Suprapubic skin (tissue), 4 donors: Measurements from ENCODE around the gene EIF4G3. TPM values are rescaled to one million over a fixed set of nuclear protein-coding genes. Genes with fewer than 3 reads are reported as not detected.
"Not testable (repeated sequence)": the region's sequence is repeated elsewhere in the genome, so short reads cannot be mapped to it uniquely, and the experiment has no call there.

Experiments
- DNase-seq, 2 donors: peaks; one replicate each; pipeline ENCODE4 v3.0.0-alpha.2; 2019; ENCODE audit warnings: low spot score in 2 of 2
- H3K27ac ChIP-seq: fragments of 200-600 bp; sonication (generic); one replicate; pipeline ENCODE4 v1.5.1; 2019
- H3K27me3 ChIP-seq: fragments of 200-600 bp; sonication (generic); one replicate; pipeline ENCODE4 v1.5.1; 2019
- H3K36me3 ChIP-seq: fragments of 200-600 bp; sonication (generic); one replicate; pipeline ENCODE4 v1.5.1; 2019
- H3K4me1 ChIP-seq: fragments of 200-600 bp; sonication (generic); one replicate; pipeline ENCODE4 v1.5.1; 2019
- H3K4me3 ChIP-seq: fragments of 200-600 bp; sonication (generic); one replicate; pipeline ENCODE4 v1.5.1; 2019; ENCODE audit warnings: mild to moderate bottlenecking
- H3K9me3 ChIP-seq: fragments of 200-600 bp; sonication (generic); one replicate; pipeline ENCODE4 v1.5.1; 2019
- EP300 ChIP-seq: sonication (generic); formaldehyde crosslinking; IDR thresholded peaks from one replicate; pipeline ENCODE4 v1.6.1; 2017; ENCODE audit warnings: antibody characterized with exemption
- POLR2A ChIP-seq, 2 donors: fragments of 450-650 bp; IDR thresholded peaks; one replicate each; pipeline ENCODE4 v1.6.1; 2017; ENCODE audit warnings: antibody characterized with exemption in 2 of 2, mild to moderate bottlenecking in 2 of 2, moderate library complexity in 2 of 2
- POLR2AphosphoS5 ChIP-seq, 3 donors: sonication (generic); formaldehyde crosslinking; IDR thresholded peaks; one replicate each; pipeline ENCODE4 v1.6.1; 2017; ENCODE audit warnings: antibody characterized with exemption in 3 of 3
- WGBS: methylation state at CpG from one replicate; pipeline ENCODE4 v1.1.5; 2018; 5-methylcytosine and 5-hydroxymethylcytosine counted together
- total RNA-seq, 4 donors: library from RNA; depleted of rRNA; stranded (reverse); fragments of >200 nt; gene quantifications; one replicate each; pipeline ENCODE4 v1.1.0, GENCODE V29; 2016
- TF ChIP-seq, protein P1 (sequence below), 2 donors: fragments of 200-600 bp in 1 of 2; fragments of 450-650 bp in 1 of 2; sonication (generic) in 1 of 2; IDR thresholded peaks; one replicate each; pipeline ENCODE4 v1.5.1; 2016 to 2019; ENCODE audit warnings: antibody characterized with exemption in 2 of 2, mild to moderate bottlenecking in 1 of 2, moderate library complexity in 1 of 2

Gene EIF4G3
- total RNA-seq, 4 donors from 2014 or later, result 32.9 to 40.6 (median 39.5) TPM

DNA sequence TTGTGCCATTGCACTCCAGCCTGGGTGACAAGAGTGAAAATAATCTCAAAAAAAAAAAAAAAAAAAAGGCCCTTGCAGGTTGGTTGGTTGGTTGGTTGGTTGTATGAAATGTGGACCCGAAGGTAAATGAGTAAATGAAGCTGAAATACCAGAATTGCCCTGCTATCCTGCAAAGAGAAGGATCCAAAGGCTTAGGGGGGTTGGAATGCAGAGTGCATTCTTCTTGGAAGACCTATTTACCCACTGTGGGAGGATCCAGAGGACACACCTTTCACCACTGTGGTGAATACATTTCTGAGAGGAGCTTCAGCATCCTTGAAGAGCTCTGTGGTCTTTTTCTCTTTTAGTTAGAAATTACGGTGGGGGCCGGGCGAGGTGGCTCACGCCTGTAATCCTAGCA is 28.7 kb upstream of the EIF4G3 start:
- no peaks in the 10 kb centered on the region for H3K27me3 ChIP-seq
- no peaks in the 10 kb centered on the region for H3K9me3 ChIP-seq
- H3K4me3 ChIP-seq, result no peak overlapping the region
- no peak overlapping the region for H3K27ac ChIP-seq
- H3K4me1 ChIP-seq, result no peaks in the 10 kb centered on the region
- no peaks in the 10 kb centered on the region for H3K36me3 ChIP-seq
- WGBS, result 92% methylated on average over 5 of the region's 5 CpGs
- no peak for DNase-seq
- TF ChIP-seq, protein P1, sequence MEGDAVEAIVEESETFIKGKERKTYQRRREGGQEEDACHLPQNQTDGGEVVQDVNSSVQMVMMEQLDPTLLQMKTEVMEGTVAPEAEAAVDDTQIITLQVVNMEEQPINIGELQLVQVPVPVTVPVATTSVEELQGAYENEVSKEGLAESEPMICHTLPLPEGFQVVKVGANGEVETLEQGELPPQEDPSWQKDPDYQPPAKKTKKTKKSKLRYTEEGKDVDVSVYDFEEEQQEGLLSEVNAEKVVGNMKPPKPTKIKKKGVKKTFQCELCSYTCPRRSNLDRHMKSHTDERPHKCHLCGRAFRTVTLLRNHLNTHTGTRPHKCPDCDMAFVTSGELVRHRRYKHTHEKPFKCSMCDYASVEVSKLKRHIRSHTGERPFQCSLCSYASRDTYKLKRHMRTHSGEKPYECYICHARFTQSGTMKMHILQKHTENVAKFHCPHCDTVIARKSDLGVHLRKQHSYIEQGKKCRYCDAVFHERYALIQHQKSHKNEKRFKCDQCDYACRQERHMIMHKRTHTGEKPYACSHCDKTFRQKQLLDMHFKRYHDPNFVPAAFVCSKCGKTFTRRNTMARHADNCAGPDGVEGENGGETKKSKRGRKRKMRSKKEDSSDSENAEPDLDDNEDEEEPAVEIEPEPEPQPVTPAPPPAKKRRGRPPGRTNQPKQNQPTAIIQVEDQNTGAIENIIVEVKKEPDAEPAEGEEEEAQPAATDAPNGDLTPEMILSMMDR (IDR thresholded peaks at IDR 0.05), result no peak
- TF ChIP-seq EP300 (no peak), POLR2AphosphoS5 (IDR thresholded peaks at IDR 0.05) (no peak), POLR2A (IDR thresholded peaks at IDR 0.05) (no peak)

DNA sequence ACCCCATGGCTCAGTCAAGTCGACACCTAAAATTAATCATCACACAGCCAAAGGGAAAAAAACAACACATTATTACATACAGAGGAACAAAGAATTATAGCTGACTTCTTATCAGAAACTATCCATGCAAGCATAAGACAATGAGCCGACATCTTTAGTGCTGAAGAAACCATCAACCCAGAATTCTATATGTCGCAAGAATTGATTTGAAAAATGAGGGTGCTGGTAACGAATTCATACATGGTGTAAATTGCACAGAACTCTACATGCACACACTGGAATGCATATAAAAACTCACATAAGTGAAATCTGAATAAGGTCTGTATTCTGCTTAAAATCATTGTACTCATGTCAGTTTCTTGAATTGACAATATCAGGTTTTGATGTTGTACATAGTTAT is 25.0 kb upstream of the EIF4G3 start:
- TF ChIP-seq EP300 (no peak), POLR2A (IDR thresholded peaks at IDR 0.05) (no peak), POLR2AphosphoS5 (IDR thresholded peaks at IDR 0.05) (no peak)
- TF ChIP-seq, protein P1 (IDR thresholded peaks at IDR 0.05), result no peak
- 77% methylated on average over 4 of the region's 4 CpGs for WGBS
- no peak for DNase-seq
- Histone ChIP-seq H3K27ac (no peak overlapping the region), H3K9me3 (no peaks in the 10 kb centered on the region), H3K27me3 (no peaks in the 10 kb centered on the region), H3K4me1 (no peaks in the 10 kb centered on the region), H3K4me3 (no peak overlapping the region), H3K36me3 (no peaks in the 10 kb centered on the region)

DNA sequence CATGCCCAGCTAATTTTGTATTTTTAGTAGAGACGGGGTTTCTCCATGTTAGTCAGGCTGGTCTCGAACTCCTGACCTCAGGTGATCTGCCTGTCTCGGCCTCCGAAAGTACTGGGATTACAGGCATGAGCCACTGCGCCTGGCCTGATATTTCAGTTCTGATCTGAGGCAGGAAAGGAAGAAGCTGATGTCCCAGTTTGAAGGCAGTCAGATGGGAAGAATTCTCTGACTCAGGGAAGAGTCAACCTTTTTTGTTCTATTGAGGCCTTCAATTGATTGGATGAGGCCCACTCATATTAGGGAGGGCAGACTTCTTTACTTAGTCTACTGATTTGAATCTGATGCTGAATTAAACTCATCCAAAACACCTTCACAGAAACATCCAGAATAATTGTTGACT is 24.5 kb upstream of the EIF4G3 start:
- H3K27ac ChIP-seq, DNase-seq, H3K36me3 ChIP-seq, H3K4me1 ChIP-seq, H3K4me3 ChIP-seq, H3K9me3 ChIP-seq, H3K27me3 ChIP-seq: not testable (repeated sequence)
- WGBS, result 94% methylated on average over 5 of the region's 5 CpGs

DNA sequence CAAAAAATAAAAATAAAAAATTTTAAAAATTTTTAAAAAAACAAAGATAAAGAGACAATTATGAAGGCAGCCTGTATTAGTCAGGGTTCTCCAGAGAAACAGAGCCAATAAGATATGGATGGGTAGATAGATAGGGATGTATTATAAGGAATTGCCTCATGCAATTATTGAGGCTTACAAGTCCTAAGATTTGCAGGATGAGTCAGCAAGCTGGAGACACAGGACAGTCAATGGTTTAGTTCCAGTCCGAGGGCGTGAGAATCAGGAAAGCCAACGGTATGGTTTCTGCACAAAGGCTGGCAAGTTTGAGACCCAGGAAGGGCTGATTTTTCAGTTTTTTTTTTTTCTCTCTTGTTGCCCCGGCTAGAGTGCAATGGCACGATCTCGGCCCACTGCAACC is 24.1 kb upstream of the EIF4G3 start:
- Histone ChIP-seq H3K9me3 (no peaks in the 10 kb centered on the region), H3K4me3 (no peak overlapping the region), H3K4me1 (no peaks in the 10 kb centered on the region), H3K36me3 (no peaks in the 10 kb centered on the region), H3K27ac (no peak overlapping the region), H3K27me3 (no peaks in the 10 kb centered on the region)
- WGBS, result 89% methylated on average over 6 of the region's 6 CpGs
- TF ChIP-seq EP300, result no peak
- no peak for TF ChIP-seq POLR2AphosphoS5 (IDR thresholded peaks at IDR 0.05)
- no peak for DNase-seq

DNA sequence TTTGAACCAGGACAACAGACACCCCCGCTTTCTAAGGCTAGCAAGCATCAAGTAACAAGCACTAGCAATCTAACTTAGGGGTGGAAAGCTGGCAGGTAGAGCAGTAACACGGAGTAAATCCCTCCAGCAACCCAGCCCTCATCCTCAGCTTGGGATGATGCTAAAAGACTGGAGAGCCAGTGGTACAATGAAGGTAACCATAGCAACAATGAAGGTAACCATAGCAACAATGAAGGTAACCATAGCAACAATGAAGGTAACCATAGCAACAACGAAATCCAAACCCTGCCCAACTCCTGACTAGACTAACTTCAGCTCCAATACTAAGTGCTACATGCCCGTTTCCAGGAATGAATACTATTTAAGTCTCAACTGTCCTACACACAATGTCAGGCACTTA is 22.2 kb upstream of the EIF4G3 start:
- no peak overlapping the region for H3K4me3 ChIP-seq
- no peak overlapping the region for H3K27ac ChIP-seq
- TF ChIP-seq EP300, result no peak
- no peak for TF ChIP-seq POLR2A (IDR thresholded peaks at IDR 0.05)
- TF ChIP-seq, protein P1 (IDR thresholded peaks at IDR 0.05), result no peak
- no peak for TF ChIP-seq POLR2AphosphoS5 (IDR thresholded peaks at IDR 0.05)
- peaks cover 7% of the 10 kb centered on the region for H3K4me1 ChIP-seq
- H3K27me3 ChIP-seq, result no peaks in the 10 kb centered on the region
- 66% methylated on average over 4 of the region's 4 CpGs for WGBS
- no peak for DNase-seq
- no peaks in the 10 kb centered on the region for H3K9me3 ChIP-seq
- H3K36me3 ChIP-seq, result no peaks in the 10 kb centered on the region

DNA sequence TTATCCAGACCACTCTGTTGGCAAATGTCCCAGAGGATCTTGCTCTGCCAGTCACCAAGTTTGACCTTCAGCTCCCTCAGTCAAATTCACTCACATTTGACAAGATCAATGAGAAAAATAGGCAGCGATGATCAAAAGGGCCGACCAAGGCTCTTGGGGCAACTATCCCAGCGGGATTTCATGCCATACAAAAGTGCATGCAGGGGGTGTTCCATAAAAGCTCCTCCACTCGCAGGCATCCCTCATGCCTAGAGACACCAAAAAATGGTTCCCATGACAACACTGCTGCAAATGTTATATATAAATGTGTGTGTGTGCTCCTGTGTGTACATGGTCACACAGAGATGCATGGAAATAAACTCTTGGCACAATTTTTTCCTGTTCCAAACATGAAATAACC is 16.2 kb upstream of the EIF4G3 start:
- TF ChIP-seq POLR2AphosphoS5 (IDR thresholded peaks at IDR 0.05), result no peak
- TF ChIP-seq EP300, result no peak
- TF ChIP-seq, protein P1 (IDR thresholded peaks at IDR 0.05), result no peak
- no peak for TF ChIP-seq POLR2A (IDR thresholded peaks at IDR 0.05)
- Histone ChIP-seq H3K4me3 (no peak overlapping the region), H3K36me3 (no peaks in the 10 kb centered on the region), H3K4me1 (peaks cover 31% of the 10 kb centered on the region), H3K9me3 (no peaks in the 10 kb centered on the region), H3K27me3 (no peaks in the 10 kb centered on the region), H3K27ac (no peak overlapping the region)
- DNase-seq, result no peak
- WGBS, result 74% methylated on average over 4 of the region's 4 CpGs
